Stimulated activated CD8-positive, alpha-beta memory T cell treated with anti-CD3 and anti-CD28 coated beads, Interleukin-4, amount 100 ng/mL, for 24 hours (primary cell): ENCODE data around the gene ELMO3.

Source experiments
- DNase-seq: peaks from one replicate; pipeline ENCODE4 v3.0.0-alpha.2; 2020; ENCODE audit warnings: low read depth

ELMO3 gene

GRCh38 chr16:67242138-67242730 lies 43.3 kb downstream of the ELMO3 start:
- DNase-seq: no peak

- no peak for DNase-seq
Observed at GRCh38 chr16:67243481-67243880, 44.5 kb downstream of the ELMO3 start.

GRCh38 chr16:67244387-67245185 lies 45.7 kb downstream of the ELMO3 start:
- peak; percentile 69 for DNase-seq

- no peak for DNase-seq
Observed at GRCh38 chr16:67245186-67245585, 46.3 kb downstream of the ELMO3 start.

- DNase-seq: no peak
Observed at GRCh38 chr16:67245674-67246080, 46.7 kb downstream of the ELMO3 start.

GRCh38 chr16:67246081-67246755 lies 47.3 kb downstream of the ELMO3 start:
- no peak for DNase-seq

- no peak for DNase-seq
Observed at GRCh38 chr16:67246756-67247191, 47.8 kb downstream of the ELMO3 start.

GRCh38 chr16:67247192-67248072 lies 48.5 kb downstream of the ELMO3 start, which contains the start of gene FHOD1:
TSS of gene FHOD1 (minus strand) at chr16:67247481. CDS start at chr16:67247410, 71 bp downstream.
- peak; percentile 96 for DNase-seq

- DNase-seq: no peak
Observed at GRCh38 chr16:67248073-67248400, 49.1 kb downstream of the ELMO3 start.

- DNase-seq: no peak
Observed at GRCh38 chr16:67248401-67249177, 49.7 kb downstream of the ELMO3 start, which contains the start of gene SLC9A5. TSS of gene SLC9A5 (plus strand) at chr16:67248979. CDS start at chr16:67249015, 36 bp downstream.

- DNase-seq: no peak
Observed at GRCh38 chr16:67249178-67250044, 50.5 kb downstream of the ELMO3 start.

GRCh38 chr16:67250045-67250327 lies 51.1 kb downstream of the ELMO3 start:
- DNase-seq: no peak

GRCh38 chr16:67252609-67253497 lies 53.9 kb downstream of the ELMO3 start:
- DNase-seq: no peak
